H9 (cell line): ENCODE measurements around the gene PTPRK. TPM values are rescaled to one million over a fixed set of nuclear protein-coding genes. Genes with fewer than 3 reads are reported as not detected.

ENCODE experiments used
- DNase-seq: peaks from one replicate; pipeline ENCODE4 v3.0.0-alpha.2; 2017
- H2AFZ ChIP-seq: one replicate; pipeline ENCODE4 v1.6.1; 2013; ENCODE audit warnings: mild to moderate bottlenecking, low read length, control low read depth, moderate library complexity
- H2AK5ac ChIP-seq: 2 replicates; pipeline ENCODE4 v1.6.1; 2013; ENCODE audit warnings: low read length, control low read depth, mixed read lengths; ENCODE audit not compliant: insufficient read length
- H2BK120ac ChIP-seq: one replicate; pipeline ENCODE4 v1.6.1; 2013; ENCODE audit warnings: low read depth, mild to moderate bottlenecking, low read length, control low read depth, inconsistent platforms; ENCODE audit not compliant: poor library complexity, severe bottlenecking
- H2BK12ac ChIP-seq: 2 replicates; pipeline ENCODE4 v1.6.1; 2013; ENCODE audit warnings: low read length, control low read depth, mixed read lengths, low read depth; ENCODE audit not compliant: insufficient read length
- H2BK15ac ChIP-seq: 2 replicates; pipeline ENCODE4 v1.6.1; 2013; ENCODE audit warnings: low read depth, low read length, control low read depth
- H2BK20ac ChIP-seq: one replicate; pipeline ENCODE4 v1.6.1; 2013; ENCODE audit warnings: low read depth, mild to moderate bottlenecking, low read length, control low read depth, inconsistent platforms; ENCODE audit not compliant: poor library complexity, severe bottlenecking
- H2BK5ac ChIP-seq: 2 replicates; pipeline ENCODE4 v1.6.1; 2013; ENCODE audit warnings: low read length, control low read depth, mixed read lengths; ENCODE audit not compliant: insufficient read length
- H3K14ac ChIP-seq: 2 replicates; pipeline ENCODE4 v1.6.1; 2013; ENCODE audit warnings: low read length, control low read depth; ENCODE audit not compliant: insufficient read depth
- H3K18ac ChIP-seq: 2 replicates; pipeline ENCODE4 v1.6.1; 2013; ENCODE audit warnings: low read depth, mild to moderate bottlenecking, mixed read lengths, low read length, control low read depth; ENCODE audit not compliant: insufficient read length
- H3K23ac ChIP-seq: 2 replicates; pipeline ENCODE4 v1.6.1; 2013; ENCODE audit warnings: low read length, control low read depth, mixed read lengths, low read depth; ENCODE audit not compliant: insufficient read length
- H3K23me2 ChIP-seq: 2 replicates; pipeline ENCODE4 v1.6.1; 2013; ENCODE audit warnings: low read depth, mild to moderate bottlenecking, mixed read lengths, low read length, control low read depth; ENCODE audit not compliant: insufficient read length, poor library complexity, severe bottlenecking
- H3K27ac ChIP-seq: 2 replicates; pipeline ENCODE4 v1.5.1; 2013; ENCODE audit warnings: low read length, control low read depth, mixed read lengths, low read depth; ENCODE audit not compliant: insufficient read length
- H3K27me3 ChIP-seq: 2 replicates; pipeline ENCODE4 v1.6.1; 2013; ENCODE audit warnings: low read length, control low read depth, inconsistent platforms; ENCODE audit not compliant: insufficient read depth
- H3K4ac ChIP-seq: 2 replicates; pipeline ENCODE4 v1.6.1; 2013; ENCODE audit warnings: low read depth, mild to moderate bottlenecking, control low read depth, inconsistent platforms, low read length, moderate library complexity
- H3K4me1 ChIP-seq: 2 replicates; pipeline ENCODE4 v1.6.1; 2013; ENCODE audit warnings: low read length, control low read depth, inconsistent platforms; ENCODE audit not compliant: insufficient read depth
- H3K4me2 ChIP-seq: 2 replicates; pipeline ENCODE4 v1.6.1; 2013; ENCODE audit warnings: low read length, control low read depth, mixed read lengths; ENCODE audit not compliant: insufficient read length, insufficient read depth
- H3K56ac ChIP-seq: 2 replicates; pipeline ENCODE4 v1.6.1; 2013; ENCODE audit warnings: low read depth, mild to moderate bottlenecking, mixed read lengths, low read length, control low read depth; ENCODE audit not compliant: insufficient read length
- H3K79me1 ChIP-seq: 2 replicates; pipeline ENCODE4 v1.6.1; 2013; ENCODE audit warnings: low read depth, mild to moderate bottlenecking, moderate library complexity, low read length, control low read depth, inconsistent platforms; ENCODE audit not compliant: insufficient read depth, poor library complexity, severe bottlenecking
- H3K79me2 ChIP-seq: 2 replicates; pipeline ENCODE4 v1.6.1; 2013; ENCODE audit warnings: low read length, control low read depth, inconsistent platforms; ENCODE audit not compliant: insufficient read depth
- H3K9ac ChIP-seq: 2 replicates; pipeline ENCODE4 v1.6.1; 2013; ENCODE audit warnings: low read length, control low read depth, mixed read lengths; ENCODE audit not compliant: insufficient read length; ENCODE audit errors: extremely low read depth
- H3K9me3 ChIP-seq: one replicate; pipeline ENCODE4 v1.6.1; 2013; ENCODE audit warnings: low read depth, low read length, inconsistent platforms; ENCODE audit not compliant: control insufficient read depth
- H3T11ph ChIP-seq: one replicate; pipeline ENCODE4 v1.6.1; 2013; ENCODE audit warnings: mild to moderate bottlenecking, low read length, control low read depth, inconsistent platforms
- H4K20me1 ChIP-seq: one replicate; pipeline ENCODE4 v1.6.1; 2013; ENCODE audit not compliant: control insufficient read depth, insufficient read length, insufficient read depth
- H4K5ac ChIP-seq: 2 replicates; pipeline ENCODE4 v1.6.1; 2013; ENCODE audit warnings: low read depth, mild to moderate bottlenecking, mixed read lengths, low read length, control low read depth; ENCODE audit not compliant: insufficient read length
- H4K8ac ChIP-seq: replicated peaks from 2 replicates; pipeline ENCODE4 v1.6.1; 2013; ENCODE audit warnings: low read length, control low read depth, mixed read lengths, low read depth; ENCODE audit not compliant: insufficient read length
- H4K91ac ChIP-seq: 2 replicates; pipeline ENCODE4 v1.6.1; 2013; ENCODE audit warnings: low read depth, mild to moderate bottlenecking, moderate library complexity, mixed read lengths, low read length, control low read depth; ENCODE audit not compliant: insufficient read length
- H3K27ac Mint-ChIP-seq, 3 experiments: 2 replicates in 2 of 3; 3 replicates in 1 of 3; pipeline ENCODE4 v1.8.0; 2020 to 2021; ENCODE audit warnings: mixed read lengths in 3 of 3, mild to moderate bottlenecking in 1 of 3, moderate library complexity in 1 of 3
- H3K27me3 Mint-ChIP-seq: 2 replicates; pipeline ENCODE4 v1.8.0; 2021; ENCODE audit warnings: low read depth, mild to moderate bottlenecking, moderate library complexity, mixed read lengths
- H3K36me3 Mint-ChIP-seq, 3 experiments: 2 replicates in 2 of 3; 3 replicates in 1 of 3; pipeline ENCODE4 v1.8.0; 2020 to 2021; ENCODE audit warnings: low read depth in 3 of 3, mixed read lengths in 3 of 3; ENCODE audit not compliant: insufficient read depth in 1 of 3
- H3K4me1 Mint-ChIP-seq, 2 experiments: 2 replicates each; pipeline ENCODE4 v1.8.0; 2020; ENCODE audit warnings: mixed read lengths in 2 of 2
- H3K4me3 Mint-ChIP-seq, 2 experiments: 2 replicates in 1 of 2; 3 replicates in 1 of 2; pipeline ENCODE4 v1.8.0; 2020 to 2021; ENCODE audit warnings: mild to moderate bottlenecking in 2 of 2, mixed read lengths in 2 of 2, moderate library complexity in 1 of 2
- H3K9me3 Mint-ChIP-seq, 2 experiments: 2 replicates in 1 of 2; 3 replicates in 1 of 2; pipeline ENCODE4 v1.8.0; 2020; ENCODE audit warnings: mild to moderate bottlenecking in 2 of 2, mixed read lengths in 2 of 2, moderate library complexity in 1 of 2
- total RNA-seq: library from RNA; stranded (reverse); gene quantifications from 2 replicates; pipeline ENCODE4 v1.2.1, GENCODE V29; 2021
- TF ChIP-seq, protein P1 (sequence below): fragments of 200-600 bp; sonication (generic); conservative IDR thresholded peaks from 3 replicates; pipeline ENCODE4 v1.8.0; 2021; ENCODE audit warnings: antibody characterized with exemption, mild to moderate bottlenecking

Gene PTPRK
- total RNA-seq, 1 experiment from 2014 or later: 47.9 TPM

DNA sequence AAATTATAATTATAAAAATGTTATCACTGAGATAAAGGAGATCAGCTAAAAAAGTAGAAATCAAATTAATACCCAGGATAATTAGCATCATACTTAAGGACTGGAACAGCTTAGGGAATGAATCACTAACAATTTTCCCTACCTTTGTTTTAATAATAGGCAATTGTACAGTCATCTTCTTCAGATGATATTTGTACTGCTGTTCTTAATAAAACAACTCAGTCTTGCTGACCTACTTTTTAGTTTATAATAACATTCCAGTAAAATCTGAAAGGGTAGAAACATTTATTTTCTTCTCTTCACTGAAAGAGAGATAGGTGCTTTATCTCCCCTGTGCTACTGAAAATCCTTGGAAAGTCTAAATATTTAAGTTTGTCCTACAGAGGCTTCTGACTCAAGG, 348.3 kb downstream of the PTPRK start:
- Histone ChIP-seq H3K9ac (no peak overlapping the region), H3K4ac (no peak overlapping the region), H3K56ac (no peak overlapping the region), H2BK120ac (no peak overlapping the region), H3K4me2 (no peak overlapping the region), H3K14ac (no peak overlapping the region), H3K27ac (no peak overlapping the region), H3K23ac (no peak overlapping the region), H3K23me2 (no peaks in the 10 kb centered on the region), H3K79me2 (no peaks in the 10 kb centered on the region), H2BK15ac (no peak overlapping the region), H2AFZ (no peak overlapping the region), H4K20me1 (no peaks in the 10 kb centered on the region), H2AK5ac (no peak overlapping the region), H3K27me3 (no peaks in the 10 kb centered on the region), H4K91ac (no peak overlapping the region), H4K5ac (no peak overlapping the region), H2BK12ac (no peak overlapping the region), H3T11ph (no peak overlapping the region), H2BK5ac (no peak overlapping the region), H3K4me1 (no peaks in the 10 kb centered on the region), H4K8ac (no peak overlapping the region), H2BK20ac (no peak overlapping the region), H3K18ac (no peak overlapping the region), H3K79me1 (no peaks in the 10 kb centered on the region), H3K9me3 (no peaks in the 10 kb centered on the region)
- TF ChIP-seq, protein P1, sequence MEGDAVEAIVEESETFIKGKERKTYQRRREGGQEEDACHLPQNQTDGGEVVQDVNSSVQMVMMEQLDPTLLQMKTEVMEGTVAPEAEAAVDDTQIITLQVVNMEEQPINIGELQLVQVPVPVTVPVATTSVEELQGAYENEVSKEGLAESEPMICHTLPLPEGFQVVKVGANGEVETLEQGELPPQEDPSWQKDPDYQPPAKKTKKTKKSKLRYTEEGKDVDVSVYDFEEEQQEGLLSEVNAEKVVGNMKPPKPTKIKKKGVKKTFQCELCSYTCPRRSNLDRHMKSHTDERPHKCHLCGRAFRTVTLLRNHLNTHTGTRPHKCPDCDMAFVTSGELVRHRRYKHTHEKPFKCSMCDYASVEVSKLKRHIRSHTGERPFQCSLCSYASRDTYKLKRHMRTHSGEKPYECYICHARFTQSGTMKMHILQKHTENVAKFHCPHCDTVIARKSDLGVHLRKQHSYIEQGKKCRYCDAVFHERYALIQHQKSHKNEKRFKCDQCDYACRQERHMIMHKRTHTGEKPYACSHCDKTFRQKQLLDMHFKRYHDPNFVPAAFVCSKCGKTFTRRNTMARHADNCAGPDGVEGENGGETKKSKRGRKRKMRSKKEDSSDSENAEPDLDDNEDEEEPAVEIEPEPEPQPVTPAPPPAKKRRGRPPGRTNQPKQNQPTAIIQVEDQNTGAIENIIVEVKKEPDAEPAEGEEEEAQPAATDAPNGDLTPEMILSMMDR: no peak
- no peak for DNase-seq
- no peak overlapping the region for H3K4me3 Mint-ChIP-seq
- H3K36me3 Mint-ChIP-seq: no peaks in the 10 kb centered on the region
- H3K27me3 Mint-ChIP-seq: no peaks in the 10 kb centered on the region
- no peaks in the 10 kb centered on the region; a peak in 1 of 4 replicates for H3K4me1 Mint-ChIP-seq
- H3K27ac Mint-ChIP-seq: no peak overlapping the region
- no peaks in the 10 kb centered on the region for H3K9me3 Mint-ChIP-seq
